Measurements from ENCODE around the gene TRAPPC14. TPM values are rescaled to one million over a fixed set of nuclear protein-coding genes. Genes with fewer than 3 reads are reported as not detected.

Gene TRAPPC14
- total and polyA plus RNA-seq, 2 of the 13 experiments (the other 11 are each of a cell fraction or from before 2014, with no cell fraction given): 4.7 to 9.6 TPM

DNA sequence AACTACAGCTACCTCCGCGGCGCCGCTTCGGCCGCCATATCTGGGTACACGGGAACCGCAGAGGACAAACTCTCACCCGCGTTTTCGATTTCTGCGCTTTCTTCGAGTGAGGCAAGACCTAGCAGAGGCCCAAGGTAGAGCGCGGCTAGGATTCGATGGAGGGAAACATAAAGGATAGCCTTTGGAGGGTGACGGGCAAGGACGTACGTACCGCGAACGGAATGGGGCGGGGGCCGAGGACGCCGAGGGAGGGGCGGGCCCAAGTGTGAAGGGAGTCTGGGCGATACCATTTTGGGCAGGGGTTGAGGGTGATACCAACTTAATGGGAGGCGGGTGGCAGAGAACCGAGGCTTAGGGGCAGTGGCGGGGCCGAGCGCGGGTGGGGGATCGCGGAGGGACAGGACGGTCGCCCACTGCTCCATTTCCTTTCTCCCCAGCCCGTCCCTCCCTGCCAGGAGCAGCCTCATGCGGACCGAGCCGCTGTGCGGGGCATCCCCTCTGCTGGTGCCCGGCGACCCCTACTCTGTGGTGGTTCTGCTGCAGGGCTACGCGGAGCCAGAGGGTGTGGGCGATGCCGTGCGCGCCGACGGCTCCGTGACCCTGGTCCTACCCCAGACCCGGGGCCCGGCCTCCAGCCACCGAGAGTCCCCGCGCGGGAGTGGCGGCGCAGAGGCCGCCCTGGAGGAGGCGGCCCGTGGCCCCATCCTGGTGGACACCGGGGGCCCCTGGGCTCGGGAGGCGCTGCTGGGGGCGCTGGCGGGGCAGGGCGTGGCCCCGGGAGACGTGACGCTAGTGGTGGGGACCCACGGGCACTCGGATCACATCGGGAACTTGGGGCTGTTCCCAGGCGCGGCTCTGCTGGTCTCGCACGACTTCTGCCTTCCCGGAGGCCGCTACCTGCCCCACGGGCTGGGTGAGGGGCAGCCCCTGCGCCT lies 31.3 kb downstream of the TRAPPC14 start, which contains the start of gene MBLAC1 (continued):
- TF ChIP-seq RNF219 (CRISPR knock-in tag; IDR thresholded peaks at IDR 0.05): no peak
- TF ChIP-seq, protein P1, sequence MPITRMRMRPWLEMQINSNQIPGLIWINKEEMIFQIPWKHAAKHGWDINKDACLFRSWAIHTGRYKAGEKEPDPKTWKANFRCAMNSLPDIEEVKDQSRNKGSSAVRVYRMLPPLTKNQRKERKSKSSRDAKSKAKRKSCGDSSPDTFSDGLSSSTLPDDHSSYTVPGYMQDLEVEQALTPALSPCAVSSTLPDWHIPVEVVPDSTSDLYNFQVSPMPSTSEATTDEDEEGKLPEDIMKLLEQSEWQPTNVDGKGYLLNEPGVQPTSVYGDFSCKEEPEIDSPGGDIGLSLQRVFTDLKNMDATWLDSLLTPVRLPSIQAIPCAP (CRISPR knock-in tag; IDR thresholded peaks at IDR 0.05; ENCODE audit: low read depth): no peak
- no peak for TF ChIP-seq ATAD3A (CRISPR knock-in tag; IDR thresholded peaks at IDR 0.05)
- peak; percentile 58 for TF ChIP-seq ARID4A (CRISPR knock-in tag; IDR thresholded peaks at IDR 0.05; ENCODE audit: borderline replicate concordance)
- TF ChIP-seq ZNF672 (CRISPR knock-in tag; IDR thresholded peaks at IDR 0.05): no peak
- no peak; the same call in 1 of the 2 replicates for TF ChIP-seq SNAPC2 (CRISPR knock-in tag; IDR thresholded peaks at IDR 0.05)
- no peak for TF ChIP-seq EED (CRISPR knock-in tag; IDR thresholded peaks at IDR 0.05)
- TF ChIP-seq ZNF619 (CRISPR knock-in tag; IDR thresholded peaks at IDR 0.05): no peak; the same call in 1 of the 2 replicates
- TF ChIP-seq MXD1 (CRISPR knock-in tag; IDR thresholded peaks at IDR 0.05): peak; percentile 76
- no peak for TF ChIP-seq HMGA1 (CRISPR knock-in tag; conservative IDR thresholded peaks at IDR 0.05)
- TF ChIP-seq ZNF737 (CRISPR knock-in tag; IDR thresholded peaks at IDR 0.05; ENCODE audit: borderline replicate concordance): no peak
- no peak for TF ChIP-seq SCMH1 (CRISPR knock-in tag; IDR thresholded peaks at IDR 0.05; ENCODE audit: borderline replicate concordance)
- TF ChIP-seq FIP1L1 (IDR thresholded peaks at IDR 0.05; ENCODE audit: borderline replicate concordance, insufficient read depth, low read depth, low read length): no peak
- no peak for TF ChIP-seq ZFP36L2 (CRISPR knock-in tag; IDR thresholded peaks at IDR 0.05)

Data from HepG2 (cell line).